Fibroblast of lung (primary cell): ENCODE data around the gene GTPBP1.

Experiments
- EZH2 ChIP-seq: IDR thresholded peaks from 2 replicates; pipeline ENCODE4 v1.5.1; 2012; ENCODE audit warnings: low read length, control low read depth, mild to moderate bottlenecking; ENCODE audit errors: missing control alignments
- TF ChIP-seq, protein P1 (sequence below), 2 donors: IDR thresholded peaks in 1 of 2; conservative IDR thresholded peaks in 1 of 2; 1 replicate in 1 of 2; 2 replicates in 1 of 2; pipeline ENCODE4 v1.5.1; 2011 to 2012; ENCODE audit warnings: low read length in 2 of 2, control low read depth in 1 of 2, inconsistent platforms in 1 of 2, low read depth in 1 of 2, mild to moderate bottlenecking in 1 of 2

DNA sequence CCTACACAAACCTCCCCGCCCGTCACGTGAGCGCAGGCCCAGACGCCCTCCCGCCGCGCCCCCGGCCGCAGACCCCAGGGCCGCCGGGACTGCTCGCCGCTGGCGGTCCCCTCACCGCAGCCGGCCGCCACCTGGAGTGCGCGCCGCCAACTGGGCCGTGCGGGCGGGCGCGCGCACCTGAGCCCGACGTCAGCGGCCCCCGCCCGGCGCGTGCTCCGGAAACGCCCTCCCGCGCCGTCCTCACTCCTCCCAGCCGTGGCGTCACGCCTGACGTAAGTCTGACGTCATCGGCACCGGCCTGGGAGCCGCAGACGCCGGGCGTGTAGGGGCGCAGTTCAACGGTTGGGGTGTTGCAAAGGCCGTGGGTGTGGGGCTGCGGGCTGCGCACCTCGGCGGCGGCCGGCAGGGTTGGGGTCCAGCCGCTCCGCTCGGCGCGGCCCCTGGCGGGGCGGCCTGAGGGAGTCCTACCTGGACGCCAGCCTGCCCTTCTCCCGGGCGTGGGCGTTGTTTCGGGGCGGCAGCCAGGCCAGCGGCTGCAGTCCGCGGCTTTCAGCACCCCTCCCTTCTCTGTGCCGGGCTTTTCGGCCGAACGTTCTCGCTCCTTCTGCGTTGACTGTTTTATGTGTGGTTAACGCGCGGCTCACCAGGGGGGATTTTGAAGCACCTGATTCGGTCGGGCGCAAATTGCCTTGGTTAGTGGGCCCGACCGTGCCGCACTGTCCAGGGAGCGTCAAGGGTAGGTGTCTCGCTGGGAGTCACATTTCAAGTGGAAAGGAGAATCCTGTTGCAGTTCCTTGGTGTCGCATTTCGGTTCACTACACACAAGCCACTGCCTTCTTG, 4.7 kb upstream of the GTPBP1 start, which contains the start of gene JOSD1:
- TF ChIP-seq, protein P1, sequence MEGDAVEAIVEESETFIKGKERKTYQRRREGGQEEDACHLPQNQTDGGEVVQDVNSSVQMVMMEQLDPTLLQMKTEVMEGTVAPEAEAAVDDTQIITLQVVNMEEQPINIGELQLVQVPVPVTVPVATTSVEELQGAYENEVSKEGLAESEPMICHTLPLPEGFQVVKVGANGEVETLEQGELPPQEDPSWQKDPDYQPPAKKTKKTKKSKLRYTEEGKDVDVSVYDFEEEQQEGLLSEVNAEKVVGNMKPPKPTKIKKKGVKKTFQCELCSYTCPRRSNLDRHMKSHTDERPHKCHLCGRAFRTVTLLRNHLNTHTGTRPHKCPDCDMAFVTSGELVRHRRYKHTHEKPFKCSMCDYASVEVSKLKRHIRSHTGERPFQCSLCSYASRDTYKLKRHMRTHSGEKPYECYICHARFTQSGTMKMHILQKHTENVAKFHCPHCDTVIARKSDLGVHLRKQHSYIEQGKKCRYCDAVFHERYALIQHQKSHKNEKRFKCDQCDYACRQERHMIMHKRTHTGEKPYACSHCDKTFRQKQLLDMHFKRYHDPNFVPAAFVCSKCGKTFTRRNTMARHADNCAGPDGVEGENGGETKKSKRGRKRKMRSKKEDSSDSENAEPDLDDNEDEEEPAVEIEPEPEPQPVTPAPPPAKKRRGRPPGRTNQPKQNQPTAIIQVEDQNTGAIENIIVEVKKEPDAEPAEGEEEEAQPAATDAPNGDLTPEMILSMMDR (conservative IDR thresholded peaks at IDR 0.05 in 1 of 2, IDR thresholded peaks at IDR 0.05 in 1 of 2; ENCODE audit: low read depth in 1 of 2, low read length in 2 of 2): no peak
- no peak for TF ChIP-seq EZH2
